SHP77 treated with DMSO at 0.1 percent for 48 hours (cell line): Measurements from ENCODE around the gene ASB10.

Source experiments
- DNase-seq: peaks from one replicate; lab custom pipeline; 2025; lab: John Stamatoyannopoulos, UW

The ASB10 gene

GRCh38 chr7:151210087-151210854 is 23.2 kb upstream of the ASB10 start, which contains the start of gene H2BK1:
H2BK1 (minus strand) TSS chr7:151210488; CDS start chr7:151210318, 170 bp downstream.
- DNase-seq: no peak

GRCh38 chr7:151209588-151209987 is 22.5 kb upstream of the ASB10 start:
- no peak for DNase-seq

DNA sequence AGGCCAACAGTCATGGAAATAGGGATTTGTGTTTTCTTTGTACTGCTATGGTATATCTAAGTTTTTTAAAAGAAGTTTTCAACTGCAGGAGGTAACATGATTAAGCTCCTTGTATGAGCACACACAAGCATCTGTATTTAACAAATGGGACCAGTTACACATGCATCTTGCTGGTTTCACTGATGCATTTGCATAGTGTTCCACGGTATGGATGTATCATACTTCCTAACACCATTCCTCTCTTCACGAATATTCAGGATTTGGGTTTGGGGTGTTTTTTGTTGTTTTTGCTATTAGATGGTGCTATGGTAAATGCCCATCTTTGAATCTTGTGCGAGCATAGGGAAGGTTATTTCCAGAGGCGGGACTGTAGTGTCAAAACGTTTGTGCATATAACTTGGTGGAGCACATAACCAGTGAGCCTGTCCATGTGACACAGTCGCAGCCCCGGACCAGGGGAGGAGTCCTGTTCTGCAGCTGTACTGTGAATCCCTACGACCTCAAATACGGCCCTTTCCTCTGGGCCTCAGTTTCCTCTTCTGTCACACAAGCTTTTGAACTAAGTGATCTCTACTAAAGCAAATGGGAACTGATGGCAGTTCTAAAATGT is 21.3 kb upstream of the ASB10 start:
- DNase-seq: no peak

- DNase-seq: peak; percentile 22
These were observed 20.8 kb upstream of the ASB10 start for GRCh38 chr7:151207804-151208203.

DNA sequence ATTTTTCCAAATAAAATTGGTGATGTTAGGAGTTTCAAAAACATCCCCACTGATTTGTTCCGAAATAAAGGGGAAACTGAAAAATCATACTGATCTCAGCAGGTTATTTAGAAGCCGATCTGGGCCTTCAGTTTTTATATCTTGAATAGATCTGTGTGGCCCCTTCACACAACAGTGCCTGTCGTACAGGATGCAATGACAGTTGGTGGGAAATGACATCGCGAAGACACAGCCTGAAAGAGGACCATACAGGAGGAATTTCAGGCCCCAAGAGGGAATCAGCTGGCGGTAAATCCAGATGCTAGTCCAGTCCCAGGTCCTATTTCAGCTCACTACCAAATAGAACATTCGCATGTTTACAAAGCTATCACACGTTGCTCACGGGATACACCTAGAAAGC is 20.3 kb upstream of the ASB10 start:
- no peak for DNase-seq

DNA sequence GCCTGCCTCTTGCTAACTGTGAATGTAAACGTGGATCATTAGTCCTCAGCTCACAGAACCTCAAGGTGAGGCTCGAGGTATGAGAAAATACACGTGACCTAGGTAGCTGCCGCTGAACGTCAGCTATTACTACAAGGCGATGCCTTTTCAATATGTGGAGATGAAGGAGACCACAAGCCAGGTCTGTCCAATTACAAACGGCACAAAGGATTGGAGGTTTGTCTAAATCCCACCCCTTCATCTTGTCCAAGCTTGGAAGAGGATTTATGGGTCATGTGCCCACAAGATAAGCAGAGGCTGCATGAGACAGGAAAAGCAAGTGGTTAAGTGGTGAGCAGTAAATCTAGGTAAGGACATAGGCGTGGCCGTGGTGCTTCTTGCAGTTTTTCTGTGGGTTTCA is 19.9 kb upstream of the ASB10 start:
- no peak for DNase-seq

GRCh38 chr7:151205730-151206129 is 18.7 kb upstream of the ASB10 start:
- DNase-seq: no peak

DNA sequence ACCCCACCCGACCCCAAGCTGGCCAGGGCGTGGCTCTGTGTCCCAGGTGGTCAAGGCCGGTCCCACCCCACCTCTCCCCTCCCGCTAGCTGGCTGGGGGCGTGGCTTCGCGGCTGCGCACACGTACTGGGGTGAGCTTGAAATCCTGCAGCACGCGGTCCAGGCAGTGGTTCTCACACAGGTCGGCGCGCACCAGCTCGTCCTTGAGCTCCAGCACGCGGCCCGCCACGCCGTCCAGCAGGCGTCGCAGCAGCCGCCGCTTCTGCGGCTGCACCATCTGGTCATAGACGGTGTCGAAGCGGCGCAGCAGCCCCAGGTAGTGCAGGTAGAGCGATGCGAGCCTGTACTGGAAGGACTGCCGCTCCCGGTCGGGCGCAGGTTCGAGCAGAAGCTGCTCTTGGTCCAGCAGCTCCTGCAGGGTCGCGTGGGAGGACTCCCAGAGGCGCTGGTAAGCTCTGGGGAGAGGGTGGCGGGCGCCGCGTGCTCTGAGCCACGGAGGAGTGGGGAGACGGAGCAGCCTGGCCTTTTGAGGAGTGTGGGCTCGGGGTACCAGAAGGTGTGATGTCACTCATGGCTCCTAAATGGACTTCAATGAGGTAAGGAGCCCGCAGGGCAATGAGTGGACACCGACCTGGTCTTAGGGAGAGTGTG is 17.5 kb upstream of the ASB10 start:
- DNase-seq: no peak

DNA sequence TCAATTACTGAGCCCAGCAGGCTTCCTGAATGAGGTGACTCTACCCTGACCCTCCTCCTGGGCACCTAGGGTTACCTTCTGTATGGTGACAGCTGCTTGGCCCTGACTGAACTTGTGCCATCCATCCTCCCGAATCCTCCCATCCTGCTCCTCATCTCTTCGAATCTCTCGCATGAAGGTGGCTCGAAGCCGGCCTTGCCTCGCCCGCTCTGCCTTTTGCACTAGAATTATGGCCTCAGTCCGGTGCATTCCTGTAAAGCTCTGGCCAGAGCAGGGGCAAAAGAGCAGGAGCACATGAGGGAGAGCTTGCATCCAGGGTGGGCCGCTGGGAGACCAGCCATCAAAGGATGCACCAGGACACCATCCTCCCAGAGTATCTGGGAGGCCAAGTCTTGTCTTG is 15.8 kb upstream of the ASB10 start:
- DNase-seq: no peak

GRCh38 chr7:151201751-151202150 is 14.7 kb upstream of the ASB10 start:
- no peak for DNase-seq

GRCh38 chr7:151201344-151201743 is 14.3 kb upstream of the ASB10 start:
- DNase-seq: no peak

DNA sequence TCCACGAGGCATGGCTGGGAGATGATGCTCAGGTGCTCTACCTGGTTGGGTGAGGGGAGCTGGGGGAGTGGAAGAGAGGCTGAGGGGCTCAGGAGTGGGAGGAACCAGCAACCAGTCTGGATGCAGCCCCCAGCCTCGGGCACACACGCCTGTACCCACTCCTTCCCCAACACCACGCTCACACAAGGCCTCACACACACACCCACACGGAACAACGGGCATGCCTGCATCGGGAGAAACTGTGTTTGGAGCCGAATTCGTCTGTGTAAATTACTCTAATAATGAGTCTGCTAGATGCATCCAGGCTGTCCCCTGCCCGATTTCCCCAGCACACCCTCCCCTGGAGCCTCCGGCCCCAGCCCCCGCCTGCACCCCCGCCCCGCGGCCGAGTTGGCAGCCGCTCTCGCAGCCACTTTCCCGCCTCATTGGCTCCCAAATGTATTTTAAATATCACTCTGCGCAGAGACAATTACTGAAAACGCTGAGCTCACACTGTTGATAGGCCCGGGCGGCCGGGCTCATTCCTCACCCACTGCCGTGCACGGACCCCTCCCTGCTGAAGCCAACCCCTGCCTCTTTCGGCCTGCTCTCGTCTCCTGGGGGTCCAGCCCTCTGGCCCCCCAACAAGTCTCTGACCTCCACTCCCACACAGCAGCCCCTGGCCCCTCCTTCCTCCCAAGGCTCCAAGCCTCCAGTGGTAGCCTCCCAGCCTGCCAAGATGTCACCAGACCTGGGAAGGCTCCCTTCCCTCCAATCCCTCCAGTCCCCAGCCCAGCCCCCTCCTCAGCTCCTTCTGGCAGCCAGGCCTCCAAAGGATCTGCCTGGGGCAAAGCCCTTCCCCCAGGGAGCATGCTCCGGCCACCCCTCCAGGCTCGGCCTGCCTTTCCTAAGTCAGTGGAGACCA is 12.1 kb upstream of the ASB10 start:
- no peak for DNase-seq

- no peak for DNase-seq
These were observed 10.9 kb upstream of the ASB10 start for GRCh38 chr7:151197932-151198331.

DNA sequence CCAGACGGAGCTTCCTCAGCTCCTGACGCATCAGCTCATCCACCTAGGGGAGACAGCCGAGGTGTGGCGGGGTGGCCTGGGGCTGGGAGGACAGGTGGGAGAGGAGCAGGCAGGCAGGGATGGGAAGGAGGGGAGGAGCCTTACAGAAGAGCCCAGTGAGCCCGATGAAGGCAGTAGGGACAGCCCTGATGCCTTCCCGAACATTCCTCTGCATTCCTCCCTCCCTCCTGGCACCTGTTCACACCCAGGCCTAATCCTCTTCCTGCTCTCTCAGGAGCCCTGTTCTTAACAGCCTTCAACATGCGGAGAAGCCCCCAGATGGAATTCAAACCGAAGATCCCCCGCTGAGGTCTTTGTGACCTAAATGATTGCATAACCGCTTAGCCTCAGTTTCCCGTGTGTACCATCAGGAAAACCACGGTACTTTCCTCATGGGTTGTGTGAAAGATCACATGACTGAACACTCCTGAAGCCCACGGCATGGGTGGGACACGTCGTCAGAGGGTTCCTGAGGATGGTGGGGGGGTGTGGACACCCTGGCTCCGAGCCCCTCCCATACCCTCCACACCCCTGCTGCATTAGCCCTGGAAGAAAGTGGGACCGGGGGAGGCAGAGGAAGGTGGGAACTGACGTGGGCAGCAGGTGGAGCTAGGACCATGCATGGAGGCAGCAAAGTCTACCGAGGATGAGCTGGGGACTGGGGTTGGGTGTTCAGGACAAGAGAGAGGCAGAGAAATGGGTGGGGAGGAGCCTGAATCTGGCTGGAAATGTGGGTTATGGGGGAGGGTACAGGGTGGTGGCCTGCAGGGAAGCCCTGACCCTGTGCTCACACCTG is 8.8 kb upstream of the ASB10 start:
- DNase-seq: no peak

- DNase-seq: no peak
These were observed 7.1 kb upstream of the ASB10 start for GRCh38 chr7:151194188-151194587.

GRCh38 chr7:151193203-151193978 is 6.3 kb upstream of the ASB10 start:
- DNase-seq: no peak

- no peak for DNase-seq
These were observed 5.0 kb upstream of the ASB10 start for GRCh38 chr7:151192002-151192539.

- no peak for DNase-seq
These were observed 4.5 kb upstream of the ASB10 start for GRCh38 chr7:151191544-151191943.

DNA sequence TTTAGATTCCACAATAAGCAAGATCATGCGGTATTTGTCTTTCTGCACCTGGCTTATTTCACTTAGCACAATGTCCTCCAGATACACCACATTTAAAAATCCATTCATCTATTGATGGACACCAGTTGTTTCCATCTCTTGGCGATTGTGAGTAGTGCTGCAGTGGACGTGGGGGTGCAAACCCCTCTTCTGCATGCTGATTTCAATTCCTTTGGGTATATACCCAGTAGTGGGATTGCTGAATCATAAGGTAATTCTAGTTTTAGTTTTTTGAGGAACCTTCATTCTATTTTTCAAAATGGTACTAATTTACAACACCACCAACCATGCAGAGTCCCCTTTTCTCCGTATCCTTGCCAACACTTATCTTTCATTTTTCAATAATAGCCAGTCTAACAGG is 2.0 kb upstream of the ASB10 start:
- no peak for DNase-seq

GRCh38 chr7:151188252-151188542 is 1.1 kb upstream of the ASB10 start:
- DNase-seq: no peak
